Endothelial cell (in vitro differentiated cells): Measurements from ENCODE around the gene NFATC3. TPM values are rescaled to one million over a fixed set of nuclear protein-coding genes. Genes with fewer than 3 reads are reported as not detected.
"Not testable (repeated sequence)": the region's sequence is repeated elsewhere in the genome, so short reads cannot be mapped to it uniquely, and the experiment has no call there.

Source experiments
- DNase-seq: peaks from one replicate; pipeline ENCODE4 v3.0.0; 2021; ENCODE audit warnings: low spot score
- H3K27ac Mint-ChIP-seq: one replicate; pipeline ENCODE4 v1.8.0; 2021; ENCODE audit warnings: mixed read lengths, inconsistent platforms; ENCODE audit not compliant: unreplicated experiment
- H3K27me3 Mint-ChIP-seq: one replicate; pipeline ENCODE4 v1.8.0; 2021; ENCODE audit warnings: mild to moderate bottlenecking, moderate library complexity, mixed read lengths, inconsistent platforms; ENCODE audit not compliant: unreplicated experiment
- H3K36me3 Mint-ChIP-seq: one replicate; pipeline ENCODE4 v1.8.0; 2021; ENCODE audit warnings: mild to moderate bottlenecking, low read depth, mixed read lengths, inconsistent platforms; ENCODE audit not compliant: unreplicated experiment
- H3K4me1 Mint-ChIP-seq: one replicate; pipeline ENCODE4 v1.8.0; 2021; ENCODE audit warnings: mild to moderate bottlenecking, mixed read lengths, inconsistent platforms; ENCODE audit not compliant: unreplicated experiment
- H3K4me3 Mint-ChIP-seq: one replicate; pipeline ENCODE4 v1.8.0; 2021; ENCODE audit warnings: mild to moderate bottlenecking, mixed read lengths, inconsistent platforms; ENCODE audit not compliant: unreplicated experiment
- H3K9me3 Mint-ChIP-seq: one replicate; pipeline ENCODE4 v1.8.0; 2021; ENCODE audit warnings: mixed read lengths, inconsistent platforms; ENCODE audit not compliant: unreplicated experiment
- CTCF ChIP-seq: fragments of 200-600 bp; sonication (generic); IDR thresholded peaks from one replicate; pipeline ENCODE4 v1.5.0; 2021; ENCODE audit warnings: antibody characterized with exemption; ENCODE audit not compliant: unreplicated experiment
- total RNA-seq: library from RNA; stranded (reverse); fragmentation: NEBNext Ultra II Directional; extraction: Animal tissue kit (Norgen Biotek cat#: 25700); gene quantifications from one replicate; pipeline ENCODE4 v1.2.1, GENCODE V29; 2021; ENCODE audit not compliant: unreplicated experiment

Gene NFATC3
- total RNA-seq, 1 donor from 2014 or later: 38.4 TPM

DNA sequence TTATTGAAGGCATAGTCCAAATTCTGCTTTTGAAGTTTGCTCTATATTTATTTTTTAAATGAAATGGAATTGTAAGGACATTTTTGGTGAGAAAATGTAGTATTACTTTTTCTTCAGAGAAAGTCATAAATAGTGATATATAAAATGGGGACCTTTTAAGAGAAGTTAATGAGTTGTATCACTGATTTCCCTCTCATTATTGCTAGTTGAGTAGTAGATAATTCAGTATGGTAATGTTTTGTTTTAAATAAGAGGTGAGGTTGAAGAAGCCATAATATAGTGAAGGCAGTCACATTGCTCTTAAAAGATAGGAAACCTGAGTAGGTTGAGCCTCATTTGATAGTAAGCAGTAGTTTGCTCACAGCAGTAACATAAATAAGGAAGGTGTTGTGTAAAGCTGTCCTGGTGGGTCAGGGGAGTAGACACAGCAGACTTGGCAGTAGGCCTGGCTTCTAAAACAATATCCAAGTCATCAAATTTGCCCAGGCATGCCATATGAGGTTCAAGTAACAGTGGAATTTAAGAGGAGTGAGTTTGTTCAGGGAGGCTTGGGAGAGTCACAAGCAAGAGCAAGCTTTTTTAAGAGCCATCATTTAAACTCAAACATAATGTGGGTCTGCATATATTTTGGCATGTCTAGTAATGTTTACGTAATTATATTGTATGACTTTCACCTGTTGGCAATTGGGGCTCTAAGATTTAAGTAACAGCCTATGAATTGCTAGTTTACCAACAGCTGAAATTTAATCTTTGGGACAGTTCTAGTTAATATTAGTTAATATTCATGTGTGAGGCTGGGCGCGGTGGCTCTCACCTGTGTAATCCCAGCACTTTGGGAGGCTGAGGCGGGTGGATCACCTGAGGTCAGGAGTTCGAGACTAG, 6.5 kb downstream of the NFATC3 start:
- Mint-ChIP-seq H3K9me3 (no peaks in the 10 kb centered on the region), H3K27ac (no peak overlapping the region), H3K27me3 (peaks cover 3% of the 10 kb centered on the region), H3K4me1 (peaks cover 13% of the 10 kb centered on the region), H3K36me3 (no peaks in the 10 kb centered on the region), H3K4me3 (no peak overlapping the region)
- TF ChIP-seq CTCF: no peak
- no peak for DNase-seq

GRCh38 chr16:68092275-68092674, 7.1 kb downstream of the NFATC3 start:
- H3K4me3 Mint-ChIP-seq, H3K27ac Mint-ChIP-seq, H3K36me3 Mint-ChIP-seq, DNase-seq, H3K27me3 Mint-ChIP-seq, H3K9me3 Mint-ChIP-seq: not testable (repeated sequence)
- peaks cover 10% of the 10 kb centered on the region for H3K4me1 Mint-ChIP-seq

- DNase-seq: no peak
- peak; percentile 86 for TF ChIP-seq CTCF
- Mint-ChIP-seq H3K9me3 (no peaks in the 10 kb centered on the region), H3K4me1 (peaks cover 10% of the 10 kb centered on the region), H3K27ac (no peak overlapping the region), H3K27me3 (peaks cover 3% of the 10 kb centered on the region), H3K36me3 (no peaks in the 10 kb centered on the region), H3K4me3 (no peak overlapping the region)
Measured at GRCh38 chr16:68093816-68094613, 8.8 kb downstream of the NFATC3 start.

GRCh38 chr16:68094614-68094934, 9.4 kb downstream of the NFATC3 start:
- TF ChIP-seq CTCF: peak; percentile 55
- peaks cover 10% of the 10 kb centered on the region for H3K4me1 Mint-ChIP-seq
- H3K27me3 Mint-ChIP-seq: peaks cover 3% of the 10 kb centered on the region
- H3K9me3 Mint-ChIP-seq: no peaks in the 10 kb centered on the region
- H3K4me3 Mint-ChIP-seq: no peak overlapping the region
- no peak overlapping the region for H3K27ac Mint-ChIP-seq
- DNase-seq: no peak
- H3K36me3 Mint-ChIP-seq: no peaks in the 10 kb centered on the region

- no peak overlapping the region for H3K27ac Mint-ChIP-seq
- no peaks in the 10 kb centered on the region for H3K9me3 Mint-ChIP-seq
- TF ChIP-seq CTCF: no peak
Measured at GRCh38 chr16:68096491-68096890, 11.3 kb downstream of the NFATC3 start.

More at GRCh38 chr16:68096491-68096890, 11.3 kb downstream of the NFATC3 start:
- no peak for DNase-seq
- peaks cover 3% of the 10 kb centered on the region for H3K27me3 Mint-ChIP-seq
- H3K4me1 Mint-ChIP-seq: peaks cover 7% of the 10 kb centered on the region
- H3K4me3 Mint-ChIP-seq: no peak overlapping the region
- H3K36me3 Mint-ChIP-seq: no peaks in the 10 kb centered on the region
